ENCODE data around the gene DGUOK. TPM values are rescaled to one million over a fixed set of nuclear protein-coding genes. Genes with fewer than 3 reads are reported as not detected.

The DGUOK gene
- total RNA-seq, 1 donor = 46.0 TPM

- DNase-seq (ENCODE audit: insufficient read length, low spot score, missing footprints) = no peak
- Histone ChIP-seq H3K4me3 (ENCODE audit: insufficient read depth, low read length) (no peak overlapping the region), H3K4me2 (ENCODE audit: insufficient read depth, low read length) (no peak overlapping the region), H3K27ac (ENCODE audit: low read depth, low read length) (no peak overlapping the region), H3K27me3 (ENCODE audit: insufficient read depth, low read length) (peaks cover 46% of the 10 kb centered on the region), H3K4me1 (ENCODE audit: insufficient read depth, low read length) (no peaks in the 10 kb centered on the region), H3K79me2 (ENCODE audit: insufficient read depth, low read length) (no peaks in the 10 kb centered on the region), H3K9me3 (ENCODE audit: low read depth, low read length) (no peaks in the 10 kb centered on the region), H4K20me1 (ENCODE audit: insufficient read depth, low read length) (peaks cover 3% of the 10 kb centered on the region), H3K36me3 (ENCODE audit: insufficient read depth, low read length) (no peaks in the 10 kb centered on the region), H2AFZ (ENCODE audit: low read length) (no peak overlapping the region)
- no peak for TF ChIP-seq CTCF (IDR thresholded peaks at IDR 0.05; ENCODE audit: extremely low read depth, low read depth, low read length)
Measured at GRCh38 chr2:73904952-73905351, 21.7 kb upstream of the DGUOK start.

- no peaks in the 10 kb centered on the region for H3K9me3 ChIP-seq (ENCODE audit: low read depth, low read length)
- no peak overlapping the region for H3K4me3 ChIP-seq (ENCODE audit: insufficient read depth, low read length)
- H4K20me1 ChIP-seq (ENCODE audit: insufficient read depth, low read length) = peaks cover 3% of the 10 kb centered on the region
- no peaks in the 10 kb centered on the region for H3K4me1 ChIP-seq (ENCODE audit: insufficient read depth, low read length)
- no peaks in the 10 kb centered on the region for H3K79me2 ChIP-seq (ENCODE audit: insufficient read depth, low read length)
- DNase-seq (ENCODE audit: insufficient read length, low spot score, missing footprints) = no peak
- no peak overlapping the region for H2AFZ ChIP-seq (ENCODE audit: low read length)
- TF ChIP-seq CTCF (IDR thresholded peaks at IDR 0.05; ENCODE audit: extremely low read depth, low read depth, low read length) = no peak
- no peaks in the 10 kb centered on the region for H3K36me3 ChIP-seq (ENCODE audit: insufficient read depth, low read length)
- H3K27ac ChIP-seq (ENCODE audit: low read depth, low read length) = no peak overlapping the region
- H3K4me2 ChIP-seq (ENCODE audit: insufficient read depth, low read length) = no peak overlapping the region
- H3K27me3 ChIP-seq (ENCODE audit: insufficient read depth, low read length) = peaks cover 26% of the 10 kb centered on the region
Measured at GRCh38 chr2:73906847-73907505, 19.7 kb upstream of the DGUOK start.

GRCh38 chr2:73907840-73908452 lies 18.7 kb upstream of the DGUOK start:
- Histone ChIP-seq H4K20me1 (ENCODE audit: insufficient read depth, low read length) (no peaks in the 10 kb centered on the region), H3K4me3 (ENCODE audit: insufficient read depth, low read length) (no peak overlapping the region), H3K4me2 (ENCODE audit: insufficient read depth, low read length) (no peak overlapping the region), H3K27ac (ENCODE audit: low read depth, low read length) (no peak overlapping the region), H3K4me1 (ENCODE audit: insufficient read depth, low read length) (no peaks in the 10 kb centered on the region), H3K9me3 (ENCODE audit: low read depth, low read length) (no peaks in the 10 kb centered on the region), H3K79me2 (ENCODE audit: insufficient read depth, low read length) (no peaks in the 10 kb centered on the region), H3K36me3 (ENCODE audit: insufficient read depth, low read length) (no peaks in the 10 kb centered on the region), H3K27me3 (ENCODE audit: insufficient read depth, low read length) (peaks cover 16% of the 10 kb centered on the region), H2AFZ (ENCODE audit: low read length) (no peak overlapping the region)
- TF ChIP-seq CTCF (IDR thresholded peaks at IDR 0.05; ENCODE audit: extremely low read depth, low read depth, low read length) = peak; percentile 34
- peak; percentile 72 for DNase-seq (ENCODE audit: insufficient read length, low spot score, missing footprints)
